ENCODE results near the gene DDR1. TPM values are rescaled to one million over a fixed set of nuclear protein-coding genes. Genes with fewer than 3 reads are reported as not detected.

Gene DDR1
- total RNA-seq, 2 experiments from 2014 or later: 6.5 to 6.6 TPM

DNA sequence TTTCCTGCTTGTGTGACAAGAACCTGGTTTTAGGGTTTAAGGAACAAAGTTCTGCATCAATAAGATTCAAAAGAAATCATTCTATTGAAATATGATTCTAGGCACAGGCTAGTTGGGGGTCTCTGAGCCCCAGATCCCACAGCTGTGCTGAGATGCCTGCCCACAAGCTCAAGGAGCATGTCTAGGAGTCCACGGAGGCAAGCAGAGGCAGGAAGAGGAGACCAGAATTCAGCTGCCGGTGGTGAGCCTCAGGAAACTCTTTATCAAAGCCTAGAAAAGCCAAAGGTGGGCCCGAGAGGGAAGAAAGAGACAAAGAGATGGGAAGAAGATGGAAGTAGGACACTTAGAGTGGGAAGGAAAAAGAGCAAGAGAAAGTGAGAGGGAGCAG lies 40.7 kb upstream of the DDR1 start:
- intact Hi-C loops (cut with DNase I, micrococcal nuclease): no loop called here
- Histone ChIP-seq H3K4me3 (ENCODE audit: low read length) (no peak overlapping the region), H3K4me1 (ENCODE audit: insufficient read depth, low read length) (peaks cover 29% of the 10 kb centered on the region), H3K36me3 (ENCODE audit: insufficient read depth, low read length) (no peaks in the 10 kb centered on the region), H3K27me3 (ENCODE audit: control insufficient read depth in 1 of 2, insufficient read depth in 2 of 2, low read length in 2 of 2) (no peaks in the 10 kb centered on the region), H3K27ac (ENCODE audit: low read depth in 1 of 2, low read length in 2 of 2) (no peak overlapping the region), H3K9me3 (ENCODE audit: control insufficient read depth in 1 of 2, insufficient read depth in 1 of 2, low read length in 2 of 2) (no peaks in the 10 kb centered on the region)
- H3K27me3 Mint-ChIP-seq: no peaks in the 10 kb centered on the region
- no peak for DNase-seq
- TF ChIP-seq, protein P1, sequence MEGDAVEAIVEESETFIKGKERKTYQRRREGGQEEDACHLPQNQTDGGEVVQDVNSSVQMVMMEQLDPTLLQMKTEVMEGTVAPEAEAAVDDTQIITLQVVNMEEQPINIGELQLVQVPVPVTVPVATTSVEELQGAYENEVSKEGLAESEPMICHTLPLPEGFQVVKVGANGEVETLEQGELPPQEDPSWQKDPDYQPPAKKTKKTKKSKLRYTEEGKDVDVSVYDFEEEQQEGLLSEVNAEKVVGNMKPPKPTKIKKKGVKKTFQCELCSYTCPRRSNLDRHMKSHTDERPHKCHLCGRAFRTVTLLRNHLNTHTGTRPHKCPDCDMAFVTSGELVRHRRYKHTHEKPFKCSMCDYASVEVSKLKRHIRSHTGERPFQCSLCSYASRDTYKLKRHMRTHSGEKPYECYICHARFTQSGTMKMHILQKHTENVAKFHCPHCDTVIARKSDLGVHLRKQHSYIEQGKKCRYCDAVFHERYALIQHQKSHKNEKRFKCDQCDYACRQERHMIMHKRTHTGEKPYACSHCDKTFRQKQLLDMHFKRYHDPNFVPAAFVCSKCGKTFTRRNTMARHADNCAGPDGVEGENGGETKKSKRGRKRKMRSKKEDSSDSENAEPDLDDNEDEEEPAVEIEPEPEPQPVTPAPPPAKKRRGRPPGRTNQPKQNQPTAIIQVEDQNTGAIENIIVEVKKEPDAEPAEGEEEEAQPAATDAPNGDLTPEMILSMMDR (IDR thresholded peaks at IDR 0.05): no peak
- no peaks in the 10 kb centered on the region for H3K9me3 Mint-ChIP-seq
- H3K4me3 Mint-ChIP-seq: no peak overlapping the region
- ChIA-PET CTCF (interaction anchor here (1.1 kb wide), 1 partner anchor 15 kb away, joined by 3 read pairs; no protein-coding TSS in a partner anchor), POLR2A (no interaction called here)
- H3K4me1 Mint-ChIP-seq (ENCODE audit: low read depth): peaks cover 16% of the 10 kb centered on the region
- no peak for ATAC-seq (ENCODE audit: poor library complexity)
- no peak overlapping the region for H3K27ac Mint-ChIP-seq
- H3K36me3 Mint-ChIP-seq (ENCODE audit: low read depth): no peaks in the 10 kb centered on the region

DNA sequence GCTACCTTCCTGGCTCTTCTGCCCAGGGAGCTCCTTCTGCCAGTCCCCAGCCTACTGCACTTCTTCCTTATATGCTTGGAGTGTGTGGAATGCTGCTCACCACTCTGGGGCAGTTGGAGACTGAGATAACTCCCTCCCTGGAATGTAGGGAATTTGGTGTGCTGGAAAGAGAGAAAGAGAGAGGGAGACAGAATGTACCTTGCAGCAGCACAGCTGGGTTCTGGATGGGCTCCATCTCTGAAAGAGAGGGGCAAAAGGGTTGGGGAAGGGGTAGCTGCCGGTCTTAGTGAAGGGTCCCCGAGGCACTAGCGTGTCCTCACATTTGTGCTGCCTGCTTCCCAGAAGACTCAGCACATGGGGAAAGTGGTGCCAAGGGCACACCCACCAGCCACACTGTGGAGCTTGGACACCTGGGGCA lies 40.2 kb upstream of the DDR1 start:
- Mint-ChIP-seq H3K27ac (no peak overlapping the region), H3K27me3 (no peaks in the 10 kb centered on the region), H3K4me1 (ENCODE audit: low read depth) (peaks cover 16% of the 10 kb centered on the region), H3K36me3 (ENCODE audit: low read depth) (no peaks in the 10 kb centered on the region), H3K9me3 (no peaks in the 10 kb centered on the region), H3K4me3 (no peak overlapping the region)
- H3K9me3 ChIP-seq (ENCODE audit: control insufficient read depth in 1 of 2, insufficient read depth in 1 of 2, low read length in 2 of 2): no peaks in the 10 kb centered on the region
- no peaks in the 10 kb centered on the region for H3K27me3 ChIP-seq (ENCODE audit: control insufficient read depth in 1 of 2, insufficient read depth in 2 of 2, low read length in 2 of 2)
- no peak for ATAC-seq (ENCODE audit: poor library complexity)
- DNase-seq: no peak
- H3K36me3 ChIP-seq (ENCODE audit: insufficient read depth, low read length): no peaks in the 10 kb centered on the region
- ChIA-PET CTCF (interaction anchor here (1.1 kb wide), 1 partner anchor 16 kb away, joined by 3 read pairs; no protein-coding TSS in a partner anchor), POLR2A (no interaction called here)
- no peak overlapping the region for H3K27ac ChIP-seq (ENCODE audit: low read depth in 1 of 2, low read length in 2 of 2)
- TF ChIP-seq, protein P1 (IDR thresholded peaks at IDR 0.05): no peak
- intact Hi-C loops (cut with DNase I, micrococcal nuclease): no loop called here
- H3K4me1 ChIP-seq (ENCODE audit: insufficient read depth, low read length): peaks cover 29% of the 10 kb centered on the region
- no peak overlapping the region for H3K4me3 ChIP-seq (ENCODE audit: low read length)

- no peak for DNase-seq
- TF ChIP-seq, protein P1 (IDR thresholded peaks at IDR 0.05): no peak
- no peak for ATAC-seq (ENCODE audit: poor library complexity)
- Histone ChIP-seq H3K9me3 (ENCODE audit: control insufficient read depth in 1 of 2, insufficient read depth in 1 of 2, low read length in 2 of 2) (no peaks in the 10 kb centered on the region), H3K27me3 (ENCODE audit: control insufficient read depth in 1 of 2, insufficient read depth in 2 of 2, low read length in 2 of 2) (no peaks in the 10 kb centered on the region), H3K4me3 (ENCODE audit: low read length) (no peak overlapping the region), H3K27ac (ENCODE audit: low read depth in 1 of 2, low read length in 2 of 2) (no peak overlapping the region), H3K36me3 (ENCODE audit: insufficient read depth, low read length) (no peaks in the 10 kb centered on the region), H3K4me1 (ENCODE audit: insufficient read depth, low read length) (peaks cover 29% of the 10 kb centered on the region)
- Mint-ChIP-seq H3K9me3 (no peaks in the 10 kb centered on the region), H3K4me1 (ENCODE audit: low read depth) (peaks cover 16% of the 10 kb centered on the region), H3K4me3 (no peak overlapping the region), H3K27me3 (no peaks in the 10 kb centered on the region), H3K36me3 (ENCODE audit: low read depth) (no peaks in the 10 kb centered on the region), H3K27ac (no peak overlapping the region)
- intact Hi-C loops (cut with DNase I, micrococcal nuclease): no loop called here
- POLR2A ChIA-PET: no interaction called here
- CTCF ChIA-PET: no interaction called here
Measured at GRCh38 chr6:30845183-30845582, 39.1 kb upstream of the DDR1 start.
